GM12878 (cell line): ENCODE measurements around the gene TACC2.

Experiments
- ATF3 ChIP-seq: IDR thresholded peaks from 2 replicates; pipeline ENCODE4 v1.6.1; 2011; ENCODE audit warnings: low read depth, mild to moderate bottlenecking, low read length, moderate library complexity, borderline replicate concordance; ENCODE audit errors: extremely low read depth
- E2F4 ChIP-seq: IDR thresholded peaks from 2 replicates; pipeline ENCODE4 v1.6.1; 2012; ENCODE audit warnings: low read depth, low read length, improper control_type of control experiment
- E4F1 ChIP-seq: fragments of 450-650 bp; IDR thresholded peaks from 2 replicates; pipeline ENCODE4 v1.6.1; 2018; ENCODE audit warnings: borderline replicate concordance, mild to moderate bottlenecking; ENCODE audit not compliant: partially characterized antibody
- EZH2 ChIP-seq: IDR thresholded peaks from 2 replicates; pipeline ENCODE4 v1.6.1; 2012; ENCODE audit warnings: low read depth, mild to moderate bottlenecking, control low read depth, inconsistent platforms, low read length, borderline replicate concordance; ENCODE audit not compliant: control insufficient read depth
- FOS ChIP-seq: IDR thresholded peaks from 3 replicates; pipeline ENCODE4 v1.6.1; 2011; ENCODE audit warnings: borderline replicate concordance; ENCODE audit not compliant: insufficient read length; ENCODE audit errors: extremely low read depth
- GABPA ChIP-seq: IDR thresholded peaks from 2 replicates; pipeline ENCODE4 v1.6.1; 2014; ENCODE audit warnings: antibody characterized with exemption, low read depth, mild to moderate bottlenecking, inconsistent platforms
- JUND ChIP-seq: IDR thresholded peaks from 2 replicates; pipeline ENCODE4 v1.6.1; 2012; ENCODE audit warnings: low read depth, mild to moderate bottlenecking, low read length, improper control_type of control experiment, moderate library complexity
- MYB ChIP-seq: fragments of 150-350 bp; IDR thresholded peaks from 2 replicates; pipeline ENCODE4 v1.6.1; 2014; ENCODE audit warnings: mild to moderate bottlenecking, low read depth, low read length, borderline replicate concordance
- RAD21 ChIP-seq: IDR thresholded peaks from 2 replicates; pipeline ENCODE4 v1.6.1; 2011; ENCODE audit warnings: mild to moderate bottlenecking, low read depth, low read length, moderate library complexity; ENCODE audit not compliant: insufficient read depth
- TCF12 ChIP-seq: IDR thresholded peaks from 2 replicates; pipeline ENCODE4 v1.6.1; 2011; ENCODE audit warnings: low read depth, mild to moderate bottlenecking, low read length
- TF ChIP-seq, protein P1 (sequence below), 3 experiments: IDR thresholded peaks in 2 of 3; conservative IDR thresholded peaks in 1 of 3; 2 replicates each; pipeline ENCODE4 v1.5.1; 2011; ENCODE audit warnings: low read depth in 3 of 3, low read length in 3 of 3, mild to moderate bottlenecking in 3 of 3, control low read depth in 2 of 3, moderate library complexity in 2 of 3, inconsistent platforms in 1 of 3, mixed read lengths in 1 of 3; ENCODE audit not compliant: control insufficient read depth in 2 of 3, insufficient read depth in 1 of 3; ENCODE audit errors: extremely low read depth in 1 of 3
- TF ChIP-seq, protein P2 (sequence below): fragments of 450-650 bp; IDR thresholded peaks from 2 replicates; pipeline ENCODE4 v1.6.1; 2017; ENCODE audit warnings: mild to moderate bottlenecking

- TF ChIP-seq, protein P1, sequence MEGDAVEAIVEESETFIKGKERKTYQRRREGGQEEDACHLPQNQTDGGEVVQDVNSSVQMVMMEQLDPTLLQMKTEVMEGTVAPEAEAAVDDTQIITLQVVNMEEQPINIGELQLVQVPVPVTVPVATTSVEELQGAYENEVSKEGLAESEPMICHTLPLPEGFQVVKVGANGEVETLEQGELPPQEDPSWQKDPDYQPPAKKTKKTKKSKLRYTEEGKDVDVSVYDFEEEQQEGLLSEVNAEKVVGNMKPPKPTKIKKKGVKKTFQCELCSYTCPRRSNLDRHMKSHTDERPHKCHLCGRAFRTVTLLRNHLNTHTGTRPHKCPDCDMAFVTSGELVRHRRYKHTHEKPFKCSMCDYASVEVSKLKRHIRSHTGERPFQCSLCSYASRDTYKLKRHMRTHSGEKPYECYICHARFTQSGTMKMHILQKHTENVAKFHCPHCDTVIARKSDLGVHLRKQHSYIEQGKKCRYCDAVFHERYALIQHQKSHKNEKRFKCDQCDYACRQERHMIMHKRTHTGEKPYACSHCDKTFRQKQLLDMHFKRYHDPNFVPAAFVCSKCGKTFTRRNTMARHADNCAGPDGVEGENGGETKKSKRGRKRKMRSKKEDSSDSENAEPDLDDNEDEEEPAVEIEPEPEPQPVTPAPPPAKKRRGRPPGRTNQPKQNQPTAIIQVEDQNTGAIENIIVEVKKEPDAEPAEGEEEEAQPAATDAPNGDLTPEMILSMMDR (IDR thresholded peaks at IDR 0.05 in 2 of 3, conservative IDR thresholded peaks at IDR 0.05 in 1 of 3; ENCODE audit: control insufficient read depth in 2 of 3, extremely low read depth in 1 of 3, insufficient read depth in 1 of 3, low read depth in 3 of 3, low read length in 3 of 3), result no peak
- TF ChIP-seq, protein P2, sequence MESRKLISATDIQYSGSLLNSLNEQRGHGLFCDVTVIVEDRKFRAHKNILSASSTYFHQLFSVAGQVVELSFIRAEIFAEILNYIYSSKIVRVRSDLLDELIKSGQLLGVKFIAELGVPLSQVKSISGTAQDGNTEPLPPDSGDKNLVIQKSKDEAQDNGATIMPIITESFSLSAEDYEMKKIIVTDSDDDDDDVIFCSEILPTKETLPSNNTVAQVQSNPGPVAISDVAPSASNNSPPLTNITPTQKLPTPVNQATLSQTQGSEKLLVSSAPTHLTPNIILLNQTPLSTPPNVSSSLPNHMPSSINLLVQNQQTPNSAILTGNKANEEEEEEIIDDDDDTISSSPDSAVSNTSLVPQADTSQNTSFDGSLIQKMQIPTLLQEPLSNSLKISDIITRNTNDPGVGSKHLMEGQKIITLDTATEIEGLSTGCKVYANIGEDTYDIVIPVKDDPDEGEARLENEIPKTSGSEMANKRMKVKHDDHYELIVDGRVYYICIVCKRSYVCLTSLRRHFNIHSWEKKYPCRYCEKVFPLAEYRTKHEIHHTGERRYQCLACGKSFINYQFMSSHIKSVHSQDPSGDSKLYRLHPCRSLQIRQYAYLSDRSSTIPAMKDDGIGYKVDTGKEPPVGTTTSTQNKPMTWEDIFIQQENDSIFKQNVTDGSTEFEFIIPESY, result no peak
- TF ChIP-seq EZH2 (no peak), RAD21 (no peak), MYB (no peak), TCF12 (no peak), GABPA (no peak), FOS (no peak), JUND (no peak), E2F4 (no peak), E4F1 (no peak), ATF3 (no peak)
Measured at GRCh38 chr10:122291739-122292138, 302.8 kb downstream of the TACC2 start.
